Hepatocyte (in vitro differentiated cells): ENCODE data around the gene TEX29. TPM values are rescaled to one million over a fixed set of nuclear protein-coding genes. Genes with fewer than 3 reads are reported as not detected.

Experiments used
- DNase-seq: peaks from one replicate; pipeline ENCODE4 v3.0.0-alpha.2; 2016; ENCODE audit warnings: low spot score
- H2AFZ ChIP-seq: fragments of 200-600 bp; sonication (generic); 2 replicates; pipeline ENCODE4 v1.6.0; 2016; ENCODE audit warnings: antibody characterized with exemption, mild to moderate bottlenecking
- H3K27ac ChIP-seq: fragments of 200-600 bp; sonication (generic); 2 replicates; pipeline ENCODE4 v1.5.1; 2016; ENCODE audit warnings: mild to moderate bottlenecking
- H3K27me3 ChIP-seq: fragments of 200-600 bp; sonication (generic); 2 replicates; pipeline ENCODE4 v1.6.1; 2016
- H3K36me3 ChIP-seq: fragments of 200-600 bp; sonication (generic); replicated peaks from 2 replicates; pipeline ENCODE4 v1.5.1; 2016; ENCODE audit warnings: low read depth; ENCODE audit not compliant: insufficient read depth
- H3K4me1 ChIP-seq: fragments of 200-600 bp; sonication (generic); 2 replicates; pipeline ENCODE4 v1.5.1; 2016; ENCODE audit warnings: mild to moderate bottlenecking, moderate library complexity; ENCODE audit not compliant: insufficient read depth
- H3K4me2 ChIP-seq: fragments of 200-600 bp; sonication (generic); 2 replicates; pipeline ENCODE4 v1.6.0; 2016
- H3K4me3 ChIP-seq: fragments of 200-600 bp; sonication (generic); 2 replicates; pipeline ENCODE4 v1.5.1; 2016; ENCODE audit warnings: mild to moderate bottlenecking
- H3K79me2 ChIP-seq: fragments of 200-600 bp; sonication (generic); 2 replicates; pipeline ENCODE4 v1.6.0; 2017; ENCODE audit warnings: mild to moderate bottlenecking
- H3K9me2 ChIP-seq: fragments of 200-600 bp; sonication (generic); replicated peaks from 2 replicates; pipeline ENCODE4 v1.6.0; 2017; ENCODE audit warnings: mild to moderate bottlenecking; ENCODE audit not compliant: insufficient read depth
- H3K9me3 ChIP-seq: fragments of 200-600 bp; sonication (generic); 2 replicates; pipeline ENCODE4 v1.5.1; 2016; ENCODE audit warnings: low read depth, mild to moderate bottlenecking
- H4K20me1 ChIP-seq: fragments of 200-600 bp; sonication (generic); 2 replicates; pipeline ENCODE4 v1.6.0; 2016; ENCODE audit warnings: mild to moderate bottlenecking; ENCODE audit not compliant: insufficient read depth, poor library complexity, severe bottlenecking
- EZH2 ChIP-seq: fragments of 200-600 bp; sonication (generic); IDR thresholded peaks from 2 replicates; pipeline ENCODE4 v1.6.1; 2016; ENCODE audit warnings: antibody characterized with exemption, mild to moderate bottlenecking, borderline replicate concordance
- EZH2phosphoT487 ChIP-seq: fragments of 200-600 bp; sonication (generic); IDR thresholded peaks from one replicate; pipeline ENCODE4 v1.6.1; 2018; ENCODE audit warnings: antibody characterized with exemption, mild to moderate bottlenecking, low read depth, moderate library complexity; ENCODE audit not compliant: unreplicated experiment, severe bottlenecking
- WGBS: methylation state at CpG from one replicate; pipeline ENCODE4 v1.1.6; 2016; ENCODE audit warnings: low lambda C conversion rate; ENCODE audit errors: missing lambda C conversion rate; 5-methylcytosine and 5-hydroxymethylcytosine counted together
- polyA plus RNA-seq: library from polyadenylated mRNA; unstranded; fragments of >200 nt; fragmentation: Nextera tagmentation; extraction: Ambion mirVana; gene quantifications from 2 replicates; pipeline ENCODE4 v1.2.1, GENCODE V29; 2016
- total RNA-seq: library from RNA; depleted of rRNA; stranded (reverse); fragments of >200 nt; gene quantifications from 2 replicates; pipeline ENCODE4 v1.2.3, GENCODE V29; 2014
- TF ChIP-seq, protein P1 (sequence below): fragments of 200-600 bp; sonication (generic); IDR thresholded peaks from 2 replicates; pipeline ENCODE4 v1.5.1; 2016; ENCODE audit warnings: antibody characterized with exemption, mild to moderate bottlenecking; ENCODE audit not compliant: poor library complexity

Gene TEX29
- total and polyA plus RNA-seq, 2 experiments from 2014 or later: 0.83 to 1.8 TPM

DNA sequence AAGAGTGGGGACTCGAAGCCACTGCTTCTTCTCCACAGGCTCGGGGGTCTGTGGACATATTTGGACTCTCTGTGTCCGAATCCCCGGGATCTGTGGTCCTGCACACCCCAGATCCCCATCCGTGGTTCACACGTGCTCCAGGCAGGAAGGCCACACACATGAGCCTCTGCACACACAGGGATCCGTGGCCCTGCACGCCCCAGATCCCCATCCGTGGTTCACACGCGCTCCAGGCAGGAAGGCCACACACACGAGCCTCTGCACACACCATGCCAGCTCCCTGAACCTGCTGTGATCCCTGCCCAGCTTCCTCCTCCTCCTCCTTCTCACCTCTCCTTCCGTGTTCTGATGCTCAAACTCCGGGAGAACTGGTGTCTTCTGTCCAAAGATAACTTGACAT is 3.1 kb downstream of the TEX29 start:
- no peak for DNase-seq
- WGBS: 89% methylated on average over 14 of the region's 14 CpGs
- Histone ChIP-seq H4K20me1 (no peaks in the 10 kb centered on the region), H3K27ac (no peak overlapping the region), H3K9me2 (no peaks in the 10 kb centered on the region), H3K27me3 (no peaks in the 10 kb centered on the region), H3K4me2 (no peak overlapping the region), H3K79me2 (no peaks in the 10 kb centered on the region), H3K4me3 (no peak overlapping the region), H3K9me3 (no peaks in the 10 kb centered on the region), H3K4me1 (no peaks in the 10 kb centered on the region), H3K36me3 (no peaks in the 10 kb centered on the region), H2AFZ (no peak overlapping the region)
- TF ChIP-seq, protein P1, sequence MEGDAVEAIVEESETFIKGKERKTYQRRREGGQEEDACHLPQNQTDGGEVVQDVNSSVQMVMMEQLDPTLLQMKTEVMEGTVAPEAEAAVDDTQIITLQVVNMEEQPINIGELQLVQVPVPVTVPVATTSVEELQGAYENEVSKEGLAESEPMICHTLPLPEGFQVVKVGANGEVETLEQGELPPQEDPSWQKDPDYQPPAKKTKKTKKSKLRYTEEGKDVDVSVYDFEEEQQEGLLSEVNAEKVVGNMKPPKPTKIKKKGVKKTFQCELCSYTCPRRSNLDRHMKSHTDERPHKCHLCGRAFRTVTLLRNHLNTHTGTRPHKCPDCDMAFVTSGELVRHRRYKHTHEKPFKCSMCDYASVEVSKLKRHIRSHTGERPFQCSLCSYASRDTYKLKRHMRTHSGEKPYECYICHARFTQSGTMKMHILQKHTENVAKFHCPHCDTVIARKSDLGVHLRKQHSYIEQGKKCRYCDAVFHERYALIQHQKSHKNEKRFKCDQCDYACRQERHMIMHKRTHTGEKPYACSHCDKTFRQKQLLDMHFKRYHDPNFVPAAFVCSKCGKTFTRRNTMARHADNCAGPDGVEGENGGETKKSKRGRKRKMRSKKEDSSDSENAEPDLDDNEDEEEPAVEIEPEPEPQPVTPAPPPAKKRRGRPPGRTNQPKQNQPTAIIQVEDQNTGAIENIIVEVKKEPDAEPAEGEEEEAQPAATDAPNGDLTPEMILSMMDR: no peak
- TF ChIP-seq EZH2: no peak
- TF ChIP-seq EZH2phosphoT487: no peak

DNA sequence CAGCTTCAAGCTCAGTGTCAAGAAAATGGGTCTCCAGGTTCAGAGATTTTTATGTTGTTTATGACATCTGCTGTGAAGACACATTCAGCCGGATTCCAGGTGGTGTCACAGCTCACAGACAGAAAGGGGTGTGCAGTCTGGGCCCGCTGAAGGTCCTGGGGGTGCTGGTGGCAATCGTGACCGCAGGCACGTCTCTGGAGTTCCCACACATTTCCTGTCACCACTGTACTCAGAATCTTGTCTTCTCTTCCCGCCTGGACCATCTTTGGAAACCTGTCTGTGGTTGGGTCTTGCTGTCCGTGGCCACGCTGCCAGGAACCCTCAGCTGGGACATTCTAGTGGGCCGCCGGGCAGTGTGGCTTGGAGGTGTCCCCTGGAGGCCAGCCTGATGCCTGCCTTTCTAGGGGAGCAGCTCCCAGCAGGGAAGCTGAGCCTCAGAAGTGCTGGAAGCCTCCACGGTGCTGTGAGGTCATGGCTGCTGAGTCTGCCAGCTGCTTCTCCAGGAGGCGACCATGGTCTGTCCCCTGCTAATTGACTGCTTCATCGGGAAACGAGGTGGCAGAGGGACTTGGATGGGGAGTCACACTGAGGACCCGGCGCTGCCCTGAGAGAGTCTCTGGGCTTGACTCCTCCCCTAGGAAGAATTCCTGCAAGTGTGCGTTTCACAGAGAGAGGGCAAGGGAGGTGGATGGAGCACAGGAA is 3.7 kb downstream of the TEX29 start:
- no peak overlapping the region for H3K4me2 ChIP-seq
- H3K79me2 ChIP-seq: no peaks in the 10 kb centered on the region
- H3K27me3 ChIP-seq: no peaks in the 10 kb centered on the region
- H3K4me3 ChIP-seq: no peak overlapping the region
- DNase-seq: no peak
- H2AFZ ChIP-seq: no peak overlapping the region
- H3K4me1 ChIP-seq: no peaks in the 10 kb centered on the region
- no peaks in the 10 kb centered on the region for H3K9me3 ChIP-seq
- WGBS: 87% methylated on average over 17 of the region's 17 CpGs
- H3K27ac ChIP-seq: no peak overlapping the region
- no peaks in the 10 kb centered on the region for H4K20me1 ChIP-seq
- H3K9me2 ChIP-seq: no peaks in the 10 kb centered on the region
- TF ChIP-seq, protein P1: no peak
- no peak for TF ChIP-seq EZH2phosphoT487
- TF ChIP-seq EZH2: no peak
- no peaks in the 10 kb centered on the region for H3K36me3 ChIP-seq

DNA sequence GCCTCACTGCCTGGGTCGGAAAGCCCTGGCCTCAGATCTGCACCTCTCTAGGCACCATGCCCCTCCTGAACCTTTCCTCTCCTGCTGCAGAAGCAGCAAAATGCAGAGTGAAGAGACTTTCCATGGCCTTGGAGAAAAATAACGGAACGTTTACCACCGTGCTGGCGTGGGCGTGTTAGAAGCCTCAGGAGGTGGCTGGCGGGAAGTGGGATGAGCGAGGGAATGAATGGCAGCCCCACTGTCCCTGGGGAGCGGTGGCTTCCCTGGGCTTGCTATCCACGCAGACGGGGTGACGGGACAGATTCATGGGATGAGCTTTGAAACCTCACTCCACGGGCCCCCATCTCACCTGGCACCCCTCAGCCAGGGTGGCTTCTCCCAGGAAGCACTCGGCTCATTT is 4.3 kb downstream of the TEX29 start:
- no peak for DNase-seq
- Histone ChIP-seq H3K9me2 (no peaks in the 10 kb centered on the region), H3K9me3 (no peaks in the 10 kb centered on the region), H3K4me2 (no peak overlapping the region), H4K20me1 (no peaks in the 10 kb centered on the region), H3K79me2 (no peaks in the 10 kb centered on the region), H3K27ac (no peak overlapping the region), H3K4me1 (no peaks in the 10 kb centered on the region), H3K27me3 (no peaks in the 10 kb centered on the region), H2AFZ (no peak overlapping the region), H3K4me3 (no peak overlapping the region), H3K36me3 (no peaks in the 10 kb centered on the region)
- WGBS: 94% methylated on average over 14 of the region's 14 CpGs
- TF ChIP-seq, protein P1: no peak
- TF ChIP-seq EZH2 (no peak), EZH2phosphoT487 (no peak)
